Muscle layer of colon (tissue), 2 donors: ENCODE results near the gene PTPN14.
"Not testable (repeated sequence)": the region's sequence is repeated elsewhere in the genome, so short reads cannot be mapped to it uniquely, and the experiment has no call there.

Experiments used
- H3K27ac ChIP-seq: one replicate; pipeline ENCODE4 v1.7.0; 2013; ENCODE audit warnings: low read depth, mild to moderate bottlenecking, low read length, moderate library complexity
- H3K27me3 ChIP-seq, 2 donors: one replicate each; pipeline ENCODE4 v1.7.0; 2013; ENCODE audit warnings: low read length in 2 of 2, mild to moderate bottlenecking in 2 of 2; ENCODE audit not compliant: insufficient read depth in 2 of 2, control insufficient read depth in 1 of 2
- H3K36me3 ChIP-seq: one replicate; pipeline ENCODE4 v1.7.0; 2013; ENCODE audit warnings: mild to moderate bottlenecking, low read length; ENCODE audit not compliant: insufficient read depth
- H3K4me1 ChIP-seq: one replicate; pipeline ENCODE4 v1.7.0; 2013; ENCODE audit warnings: mild to moderate bottlenecking, low read length; ENCODE audit not compliant: insufficient read depth
- H3K4me3 ChIP-seq, 2 donors: one replicate each; pipeline ENCODE4 v1.7.0; 2013; ENCODE audit warnings: low read length in 2 of 2, low read depth in 1 of 2, mild to moderate bottlenecking in 1 of 2, moderate library complexity in 1 of 2
- H3K9ac ChIP-seq: one replicate; pipeline ENCODE4 v1.7.0; 2013; ENCODE audit warnings: low read length
- H3K9me3 ChIP-seq: one replicate; pipeline ENCODE4 v1.7.0; 2013; ENCODE audit warnings: mild to moderate bottlenecking, low read length
- donor health status: abdominal sarcoma.
- donor health status: Adenocarcinoma of cecum.

The PTPN14 gene

GRCh38 chr1:214503553-214503952 lies 47.8 kb downstream of the PTPN14 start:
- no peak overlapping the region for H3K9ac ChIP-seq
- H3K27me3 ChIP-seq, result no peaks in the 10 kb centered on the region
- H3K4me1 ChIP-seq, result peaks cover 18% of the 10 kb centered on the region
- H3K27ac ChIP-seq, result no peak overlapping the region
- H3K4me3 ChIP-seq, result no peak overlapping the region
- no peaks in the 10 kb centered on the region for H3K9me3 ChIP-seq
- no peaks in the 10 kb centered on the region for H3K36me3 ChIP-seq

- H3K9me3 ChIP-seq, result no peaks in the 10 kb centered on the region
- no peaks in the 10 kb centered on the region for H3K36me3 ChIP-seq
- no peak overlapping the region for H3K9ac ChIP-seq
- H3K27ac ChIP-seq, result no peak overlapping the region
- no peak overlapping the region for H3K4me3 ChIP-seq
- peaks cover 27% of the 10 kb centered on the region for H3K4me1 ChIP-seq
- no peaks in the 10 kb centered on the region for H3K27me3 ChIP-seq
Observed at GRCh38 chr1:214500340-214501055, 50.9 kb downstream of the PTPN14 start.

DNA sequence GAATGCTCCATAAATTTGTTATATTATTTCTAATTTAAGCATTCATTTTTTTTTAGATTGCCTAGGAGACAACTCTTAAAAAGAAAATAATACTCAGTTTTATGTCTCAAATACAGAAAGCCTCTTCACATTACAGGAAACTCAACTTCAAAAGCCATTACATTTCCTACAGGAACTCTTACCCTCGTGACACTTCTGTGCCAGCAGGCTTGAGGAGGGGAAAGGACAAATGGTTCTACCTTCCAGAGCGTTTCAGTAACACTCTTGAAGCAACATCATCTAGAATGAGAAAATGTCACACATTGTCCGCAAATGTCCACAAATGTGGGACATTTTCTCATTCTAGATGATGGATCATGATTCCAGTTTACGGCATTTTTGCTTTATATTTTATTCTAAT lies 51.7 kb downstream of the PTPN14 start:
- H3K27me3 ChIP-seq, result no peaks in the 10 kb centered on the region
- H3K4me1 ChIP-seq, result peaks cover 33% of the 10 kb centered on the region
- H3K36me3 ChIP-seq, result no peaks in the 10 kb centered on the region
- no peaks in the 10 kb centered on the region for H3K9me3 ChIP-seq
- H3K27ac ChIP-seq, result no peak overlapping the region
- no peak overlapping the region for H3K9ac ChIP-seq
- no peak overlapping the region for H3K4me3 ChIP-seq

- Histone ChIP-seq H3K27me3 (no peaks in the 10 kb centered on the region), H3K27ac (peak overlapping the region; percentile 24), H3K4me3 (no peak overlapping the region), H3K9ac (no peak overlapping the region), H3K9me3 (no peaks in the 10 kb centered on the region), H3K4me1 (peaks cover 39% of the 10 kb centered on the region), H3K36me3 (no peaks in the 10 kb centered on the region)
Observed at GRCh38 chr1:214498021-214498420, 53.4 kb downstream of the PTPN14 start.

DNA sequence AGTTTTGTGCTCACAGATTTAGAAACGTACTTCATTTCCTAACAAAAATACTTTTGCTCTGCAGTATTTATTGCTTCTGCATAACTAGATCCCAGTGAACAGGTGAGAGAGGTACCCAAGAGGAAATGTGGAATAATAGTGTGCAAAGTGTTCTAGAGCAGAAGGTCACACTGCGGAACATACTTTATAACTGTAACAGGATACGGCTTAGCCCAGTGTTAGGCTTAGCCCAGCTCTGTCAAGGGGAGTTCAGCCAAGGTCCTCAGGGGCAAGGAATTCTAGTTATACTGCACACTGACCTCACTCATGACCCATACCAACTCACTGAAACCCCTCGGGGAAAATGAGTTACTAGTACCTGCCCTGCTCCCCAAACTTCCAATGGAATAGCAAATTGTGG lies 55.3 kb downstream of the PTPN14 start:
- Histone ChIP-seq H3K36me3 (no peaks in the 10 kb centered on the region), H3K9me3 (no peaks in the 10 kb centered on the region), H3K27ac (no peak overlapping the region), H3K4me1 (peaks cover 48% of the 10 kb centered on the region), H3K9ac (no peak overlapping the region), H3K27me3 (no peaks in the 10 kb centered on the region), H3K4me3 (no peak overlapping the region)

- Histone ChIP-seq H3K27ac (no peak overlapping the region), H3K4me1 (peaks cover 34% of the 10 kb centered on the region), H3K27me3 (no peaks in the 10 kb centered on the region), H3K36me3 (no peaks in the 10 kb centered on the region), H3K9ac (no peak overlapping the region), H3K9me3 (no peaks in the 10 kb centered on the region), H3K4me3 (no peak overlapping the region)
Observed at GRCh38 chr1:214494706-214495105, 56.7 kb downstream of the PTPN14 start.

- H3K9ac ChIP-seq, H3K36me3 ChIP-seq, H3K27ac ChIP-seq, H3K4me3 ChIP-seq, H3K27me3 ChIP-seq, H3K9me3 ChIP-seq: not testable (repeated sequence)
- peaks cover 32% of the 10 kb centered on the region for H3K4me1 ChIP-seq
Observed at GRCh38 chr1:214494179-214494578, 57.2 kb downstream of the PTPN14 start.

DNA sequence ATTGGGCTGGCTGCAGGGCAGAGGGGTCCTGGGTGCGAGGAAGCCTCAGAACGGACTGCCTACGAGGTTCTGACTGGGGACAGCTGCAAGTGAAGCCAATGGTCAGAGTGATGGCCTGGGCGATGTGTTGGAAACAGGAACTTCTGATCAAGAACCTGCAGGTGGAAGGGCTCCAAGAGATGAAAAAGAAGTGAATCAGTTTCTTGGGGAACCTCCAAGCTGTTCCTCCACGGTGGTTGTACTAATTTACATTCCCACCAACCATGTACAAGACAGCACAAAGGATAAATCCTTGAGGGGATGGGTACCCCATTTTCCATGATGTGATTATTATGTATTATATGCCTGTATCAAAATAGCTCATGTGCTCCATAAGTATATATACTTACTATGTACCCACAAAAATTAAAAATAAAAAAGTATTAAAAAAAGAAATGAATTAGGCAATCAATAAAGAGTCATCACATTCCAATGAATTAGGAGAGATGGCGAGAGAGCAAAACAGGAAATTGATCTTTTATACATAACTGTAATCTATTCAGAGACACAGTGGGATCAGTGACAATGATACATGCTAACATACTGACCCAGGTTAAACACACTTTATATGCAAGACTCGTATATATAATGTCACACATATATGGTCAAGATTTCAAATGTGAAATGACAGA lies 58.1 kb downstream of the PTPN14 start:
- Histone ChIP-seq H3K27ac (no peak overlapping the region), H3K27me3 (no peaks in the 10 kb centered on the region), H3K4me1 (peaks cover 31% of the 10 kb centered on the region), H3K9me3 (no peaks in the 10 kb centered on the region), H3K9ac (no peak overlapping the region), H3K4me3 (no peak overlapping the region), H3K36me3 (no peaks in the 10 kb centered on the region)

DNA sequence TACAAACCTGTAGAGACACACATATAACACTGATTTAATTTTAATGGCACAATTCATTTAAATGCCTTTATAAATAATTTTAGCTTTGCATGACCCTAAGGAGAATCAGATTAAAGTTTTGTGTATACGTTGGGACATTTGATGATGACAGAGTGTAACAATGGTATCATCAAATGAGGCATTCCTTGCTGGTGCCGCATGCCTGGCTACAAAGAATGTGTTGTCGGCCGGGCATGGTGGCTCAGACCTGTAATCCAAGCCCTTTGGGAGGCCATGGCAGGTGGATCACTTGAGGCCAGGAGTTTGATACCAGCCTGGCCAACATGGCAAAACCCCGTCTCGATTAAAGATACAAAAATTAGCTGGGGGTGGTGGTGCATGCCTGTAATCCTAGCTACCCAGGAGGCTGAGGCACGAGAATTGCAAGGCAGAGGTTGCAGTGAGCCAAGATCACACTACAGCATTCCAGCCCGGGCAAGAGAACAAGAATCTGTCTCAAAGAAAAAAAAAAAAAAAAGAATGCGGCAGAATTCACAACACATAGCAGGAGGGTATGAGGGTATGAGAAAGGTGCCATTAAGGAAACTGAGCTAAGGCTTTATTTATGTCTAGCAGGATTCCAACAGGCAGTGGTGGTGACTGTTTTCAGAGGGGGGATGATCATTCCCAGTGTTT lies 58.9 kb downstream of the PTPN14 start:
- no peak overlapping the region for H3K9ac ChIP-seq
- H3K9me3 ChIP-seq, result no peaks in the 10 kb centered on the region
- no peak overlapping the region for H3K27ac ChIP-seq
- no peaks in the 10 kb centered on the region for H3K27me3 ChIP-seq
- H3K36me3 ChIP-seq, result no peaks in the 10 kb centered on the region
- peaks cover 29% of the 10 kb centered on the region for H3K4me1 ChIP-seq
- no peak overlapping the region for H3K4me3 ChIP-seq

DNA sequence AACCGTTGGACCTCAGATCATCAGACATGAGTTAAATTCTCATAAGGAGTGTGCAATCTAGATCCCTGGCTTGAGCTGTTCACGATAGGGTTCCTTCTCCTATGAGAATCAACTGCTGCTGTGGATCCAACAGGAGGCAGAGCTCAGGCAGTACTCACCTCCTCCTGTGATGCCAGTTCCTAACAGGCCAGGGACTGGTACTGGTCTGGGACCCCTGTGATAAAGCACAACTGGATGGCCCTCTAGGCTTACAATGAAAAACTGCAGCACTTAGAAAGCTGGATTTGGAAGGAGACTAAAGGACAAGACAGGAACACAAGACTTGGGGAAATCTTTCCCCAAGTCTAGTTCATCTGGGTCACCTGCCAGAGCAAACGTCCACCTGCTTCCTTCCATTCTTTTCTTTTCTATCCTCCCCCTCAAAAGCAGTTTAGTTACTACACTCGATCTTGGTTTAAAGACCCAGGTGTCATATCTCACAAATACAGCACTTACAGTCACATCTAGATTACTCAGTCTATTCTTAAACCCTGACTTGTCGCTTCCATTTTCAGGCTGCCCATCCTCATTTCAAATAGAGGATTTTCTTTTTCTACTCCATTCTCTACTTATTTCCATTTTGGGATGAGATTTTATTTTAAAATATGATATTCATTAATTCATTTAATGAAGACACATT lies 59.8 kb downstream of the PTPN14 start:
- peaks cover 29% of the 10 kb centered on the region for H3K4me1 ChIP-seq
- H3K9me3 ChIP-seq, result no peaks in the 10 kb centered on the region
- no peaks in the 10 kb centered on the region for H3K27me3 ChIP-seq
- H3K27ac ChIP-seq, result no peak overlapping the region
- H3K36me3 ChIP-seq, result no peaks in the 10 kb centered on the region
- H3K9ac ChIP-seq, result no peak overlapping the region
- H3K4me3 ChIP-seq, result no peak overlapping the region

DNA sequence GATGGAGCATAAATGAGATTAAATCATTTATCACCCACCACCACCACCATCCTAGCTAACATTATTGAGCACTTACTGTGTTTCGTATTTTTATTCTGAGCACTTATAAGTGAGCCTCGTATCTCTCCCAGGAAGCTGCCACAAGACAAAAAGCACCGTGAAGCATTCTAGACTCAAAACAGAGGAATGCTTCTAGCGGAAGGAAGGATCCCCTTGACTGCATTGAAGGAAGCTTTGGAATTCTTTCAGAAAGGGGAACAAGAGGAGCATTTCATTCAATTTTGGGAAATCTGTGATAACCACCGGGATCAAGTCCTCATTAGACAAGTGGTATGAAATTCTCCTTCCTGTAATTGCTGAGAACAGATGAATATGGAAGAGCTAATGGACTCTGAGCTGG lies 66.3 kb downstream of the PTPN14 start:
- Histone ChIP-seq H3K9me3 (no peaks in the 10 kb centered on the region), H3K27ac (no peak overlapping the region), H3K4me3 (no peak overlapping the region), H3K36me3 (no peaks in the 10 kb centered on the region), H3K9ac (no peak overlapping the region), H3K4me1 (no peaks in the 10 kb centered on the region), H3K27me3 (no peaks in the 10 kb centered on the region)
